A549 (cell line): ENCODE data around the gene USP6NL. TPM values are rescaled to one million over a fixed set of nuclear protein-coding genes. Genes with fewer than 3 reads are reported as not detected.

Source experiments
- ATAC-seq, 2 experiments: fragments of 200-7000 bp in 1 of 2; fragments of >200 bp in 1 of 2; cut with Nextera tagmentation in 1 of 2; cut with Tn5 transposase in 1 of 2; 3 replicates each; pipeline versions ENCODE4 v1.8.0 to v1.9.1; 2018 to 2020; ENCODE audit warnings: mild to moderate bottlenecking in 1 of 2, moderate library complexity in 1 of 2
- CTCF ChIA-PET: fragments of 300-600 bp; sonication (Branson Sonifier 250); formaldehyde crosslinking; extraction: SDS; loops from one replicate; lab custom pipeline; 2021; ENCODE audit warnings: antibody characterized with exemption, inconsistent platforms; lab: Yijun Ruan, JAX
- POLR2A ChIA-PET: fragments of 350-600 bp; formaldehyde crosslinking; extraction: SDS; loops from one replicate; lab custom pipeline; 2021; ENCODE audit warnings: antibody characterized with exemption, inconsistent platforms; lab: Yijun Ruan, JAX
- DNase-seq, 2 experiments: peaks; one replicate each; pipeline versions ENCODE4 v3.0.0 to v3.0.0-alpha.2; 2011 to 2016; ENCODE audit warnings: low read depth in 1 of 2, low spot score in 1 of 2
- FAIRE-seq: peaks from 2 replicates; lab custom pipeline; 2011; peaks lifted over from hg19 to GRCh38; lab: Jason Lieb, UNC
- H3K27ac ChIP-seq, 2 experiments: fragments of >200 bp; sonication (Bioruptor Twin); formaldehyde crosslinking; 3 replicates each; pipeline ENCODE4 v1.5.1; 2016 to 2017
- H3K4me1 ChIP-seq: fragments of >200 bp; sonication (Bioruptor Twin); formaldehyde crosslinking; 3 replicates; pipeline ENCODE4 v1.6.1; 2016
- H3K4me2 ChIP-seq: fragments of >200 bp; sonication (Bioruptor Twin); formaldehyde crosslinking; 3 replicates; pipeline ENCODE4 v1.6.1; 2016
- H3K4me3 ChIP-seq: fragments of >200 bp; sonication (Bioruptor Twin); formaldehyde crosslinking; 3 replicates; pipeline ENCODE4 v1.5.1; 2016
- H3K9me3 ChIP-seq: fragments of >200 bp; sonication (Bioruptor Twin); formaldehyde crosslinking; 3 replicates; pipeline ENCODE4 v1.6.1; 2016
- BHLHE40 ChIP-seq: IDR thresholded peaks from 2 replicates; pipeline ENCODE4 v1.6.1; 2012; ENCODE audit warnings: low read depth, low read length, inconsistent platforms
- CBX2 ChIP-seq: fragments of 200-600 bp; sonication (generic); IDR thresholded peaks from 2 replicates; pipeline ENCODE4 v1.6.1; 2016; ENCODE audit warnings: low read depth, mild to moderate bottlenecking, borderline replicate concordance
- CBX8 ChIP-seq: fragments of 200-600 bp; sonication (generic); IDR thresholded peaks from 2 replicates; pipeline ENCODE4 v1.6.1; 2016
- CHD2 ChIP-seq: fragments of 150-350 bp; IDR thresholded peaks from 2 replicates; pipeline ENCODE4 v1.6.1; 2014; ENCODE audit warnings: low read length; ENCODE audit not compliant: partially characterized antibody
- CHD4 ChIP-seq: fragments of 200-600 bp; sonication (generic); IDR thresholded peaks from 2 replicates; pipeline ENCODE4 v1.6.1; 2016; ENCODE audit warnings: antibody characterized with exemption, mild to moderate bottlenecking, borderline replicate concordance
- ELK1 ChIP-seq: fragments of 150-350 bp; IDR thresholded peaks from 2 replicates; pipeline ENCODE4 v1.6.1; 2014; ENCODE audit warnings: low read depth, mild to moderate bottlenecking, low read length
- EP300 ChIP-seq, 2 experiments: fragments of >200 bp; sonication (Bioruptor Twin); formaldehyde crosslinking; IDR thresholded peaks; 2 replicates in 1 of 2; 3 replicates in 1 of 2; pipeline ENCODE4 v1.6.1; 2016 to 2017
- FOSL2 ChIP-seq, 2 experiments: fragments of 450-650 bp in 1 of 2; fragments of >200 bp in 1 of 2; sonication (Bioruptor Twin) in 1 of 2; formaldehyde crosslinking; IDR thresholded peaks; 2 replicates each; pipeline versions ENCODE4 v1.5.0 to v1.6.1; 2016 to 2020; ENCODE audit warnings: mild to moderate bottlenecking in 1 of 2, moderate library complexity in 1 of 2
- GATA3 ChIP-seq: IDR thresholded peaks from 2 replicates; pipeline ENCODE4 v1.6.1; 2012; ENCODE audit warnings: borderline replicate concordance
- HDAC2 ChIP-seq: fragments of 200-600 bp; sonication (generic); IDR thresholded peaks from 2 replicates; pipeline ENCODE4 v1.6.1; 2016
- JUN ChIP-seq, 2 experiments: fragments of >200 bp; sonication (Bioruptor Twin); formaldehyde crosslinking; IDR thresholded peaks; 2 replicates in 1 of 2; 3 replicates in 1 of 2; pipeline ENCODE4 v1.6.1; 2016 to 2017
- MAZ ChIP-seq: fragments of 150-350 bp; IDR thresholded peaks from 2 replicates; pipeline ENCODE4 v1.6.1; 2014; ENCODE audit warnings: antibody characterized with exemption, low read depth, low read length, borderline replicate concordance
- NPAS2 ChIP-seq: fragments of 250-450 bp; sonication (Bioruptor Pico); IDR thresholded peaks from 2 replicates; pipeline ENCODE4 v1.8.0; 2022; ENCODE audit warnings: mild to moderate bottlenecking, moderate library complexity, borderline replicate concordance
- RARB ChIP-seq: fragments of 250-450 bp; sonication (Bioruptor Pico); IDR thresholded peaks from 2 replicates; pipeline ENCODE4 v1.8.0; 2021; ENCODE audit warnings: mild to moderate bottlenecking, moderate library complexity
- RCOR1 ChIP-seq: fragments of 150-350 bp; IDR thresholded peaks from 2 replicates; pipeline ENCODE4 v1.6.1; 2014; ENCODE audit warnings: antibody characterized with exemption, low read length, low read depth
- RFX5 ChIP-seq: fragments of 450-650 bp; IDR thresholded peaks from 2 replicates; pipeline ENCODE4 v1.7.1; 2014; ENCODE audit warnings: antibody characterized with exemption, mild to moderate bottlenecking, moderate library complexity
- RNF2 ChIP-seq: fragments of 200-600 bp; sonication (generic); IDR thresholded peaks from 2 replicates; pipeline ENCODE4 v1.6.1; 2016; ENCODE audit warnings: low read depth, mild to moderate bottlenecking, antibody characterized with exemption, moderate library complexity, borderline replicate concordance
- SMC3 ChIP-seq: fragments of >200 bp; sonication (Bioruptor Twin); formaldehyde crosslinking; IDR thresholded peaks from 3 replicates; pipeline ENCODE4 v1.6.1; 2018; ENCODE audit warnings: inconsistent platforms
- ZSCAN20 ChIP-seq: fragments of 250-450 bp; sonication (Bioruptor Pico); IDR thresholded peaks from 2 replicates; pipeline ENCODE4 v1.8.0; 2022; ENCODE audit warnings: mild to moderate bottlenecking, moderate library complexity
- WGBS: methylation state at CpG from one replicate; pipeline ENCODE4 v1.1.6; 2017; ENCODE audit errors: missing lambda C conversion rate; 5-methylcytosine and 5-hydroxymethylcytosine counted together
- polyA plus RNA-seq, 4 experiments: library from polyadenylated mRNA; depleted of rRNA in 3 of 4; stranded (reverse); fragments of >200 nt; fragmentation: RNase III in 1 of 4; extraction: RNeasy Plus Mini Kit Qiagen cat#74134 plus additional on column Dnase treatment in 1 of 4; gene quantifications; 2 replicates in 3 of 4; 3 replicates in 1 of 4; pipeline ENCODE4 v1.2.3, GENCODE V29; 2011 to 2017
- TF ChIP-seq, protein P1 (sequence below): fragments of 450-650 bp; IDR thresholded peaks from 2 replicates; pipeline ENCODE4 v1.6.1; 2014; ENCODE audit warnings: antibody characterized with exemption
- TF ChIP-seq, protein P2 (sequence below): IDR thresholded peaks from 2 replicates; pipeline ENCODE4 v1.6.1; 2012; ENCODE audit warnings: low read depth, borderline replicate concordance
- TF ChIP-seq, protein P3 (sequence below): fragments of 200-600 bp; sonication (generic); IDR thresholded peaks from 2 replicates; pipeline ENCODE4 v1.6.1; 2016; ENCODE audit warnings: antibody characterized with exemption, mild to moderate bottlenecking, moderate library complexity

USP6NL gene
- polyA plus RNA-seq, 2 of the 4 experiments (the other 2 are of a cell fraction), result 10.6 to 18.2 TPM

DNA sequence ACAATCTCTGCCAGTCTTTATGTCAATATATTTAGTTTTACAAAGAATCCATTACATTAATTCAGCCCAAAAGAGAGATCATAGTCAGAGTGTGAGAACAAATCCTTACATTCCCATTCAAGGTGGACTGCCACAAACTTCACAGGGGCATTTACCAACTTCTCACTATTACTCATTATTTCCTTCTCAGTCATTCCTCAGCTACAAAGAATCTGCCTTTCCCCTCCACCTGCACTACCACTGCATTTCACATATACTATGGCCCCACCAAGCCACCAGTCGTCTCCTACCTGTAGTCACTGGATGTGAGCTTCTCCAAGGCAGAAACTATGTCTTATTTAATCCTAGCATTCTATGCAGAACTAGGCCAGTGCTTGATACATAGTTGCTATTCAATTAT is 94.3 kb downstream of the USP6NL start:
- Histone ChIP-seq H3K4me1 (no peaks in the 10 kb centered on the region), H3K27ac (no peak overlapping the region), H3K9me3 (no peaks in the 10 kb centered on the region), H3K4me3 (no peak overlapping the region), H3K4me2 (no peak overlapping the region)
- ChIA-PET CTCF (interaction anchor here (4.6 to 9.5 kb wide), 2 partner anchors 208 to 240 kb away, joined by 25 to 90 read pairs; no protein-coding TSS in a partner anchor), POLR2A (no interaction called here)
- 100% methylated on average over 1 of the region's 1 CpG for WGBS
- FAIRE-seq (no peak), ATAC-seq (no peak), DNase-seq (no peak)
- TF ChIP-seq CBX8, result no peak
- TF ChIP-seq MAZ, result no peak
- TF ChIP-seq, protein P1, sequence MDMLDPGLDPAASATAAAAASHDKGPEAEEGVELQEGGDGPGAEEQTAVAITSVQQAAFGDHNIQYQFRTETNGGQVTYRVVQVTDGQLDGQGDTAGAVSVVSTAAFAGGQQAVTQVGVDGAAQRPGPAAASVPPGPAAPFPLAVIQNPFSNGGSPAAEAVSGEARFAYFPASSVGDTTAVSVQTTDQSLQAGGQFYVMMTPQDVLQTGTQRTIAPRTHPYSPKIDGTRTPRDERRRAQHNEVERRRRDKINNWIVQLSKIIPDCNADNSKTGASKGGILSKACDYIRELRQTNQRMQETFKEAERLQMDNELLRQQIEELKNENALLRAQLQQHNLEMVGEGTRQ, result no peak
- no peak for TF ChIP-seq FOSL2 (IDR thresholded peaks at IDR 0.05)
- TF ChIP-seq FOSL2 (CRISPR knock-in tag; IDR thresholded peaks at IDR 0.05), result no peak
- no peak for TF ChIP-seq ZSCAN20 (CRISPR knock-in tag)
- TF ChIP-seq RARB, result no peak
- TF ChIP-seq RCOR1, result no peak
- no peak for TF ChIP-seq BHLHE40
- TF ChIP-seq, protein P2, sequence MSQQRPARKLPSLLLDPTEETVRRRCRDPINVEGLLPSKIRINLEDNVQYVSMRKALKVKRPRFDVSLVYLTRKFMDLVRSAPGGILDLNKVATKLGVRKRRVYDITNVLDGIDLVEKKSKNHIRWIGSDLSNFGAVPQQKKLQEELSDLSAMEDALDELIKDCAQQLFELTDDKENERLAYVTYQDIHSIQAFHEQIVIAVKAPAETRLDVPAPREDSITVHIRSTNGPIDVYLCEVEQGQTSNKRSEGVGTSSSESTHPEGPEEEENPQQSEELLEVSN, result no peak
- TF ChIP-seq SMC3, result no peak
- no peak for TF ChIP-seq RFX5
- no peak for TF ChIP-seq GATA3
- no peak for TF ChIP-seq RNF2
- no peak for TF ChIP-seq CBX2
- no peak for TF ChIP-seq EP300 (IDR thresholded peaks at IDR 0.05)
- TF ChIP-seq CHD2, result no peak
- TF ChIP-seq CHD4, result no peak
- TF ChIP-seq, protein P3, sequence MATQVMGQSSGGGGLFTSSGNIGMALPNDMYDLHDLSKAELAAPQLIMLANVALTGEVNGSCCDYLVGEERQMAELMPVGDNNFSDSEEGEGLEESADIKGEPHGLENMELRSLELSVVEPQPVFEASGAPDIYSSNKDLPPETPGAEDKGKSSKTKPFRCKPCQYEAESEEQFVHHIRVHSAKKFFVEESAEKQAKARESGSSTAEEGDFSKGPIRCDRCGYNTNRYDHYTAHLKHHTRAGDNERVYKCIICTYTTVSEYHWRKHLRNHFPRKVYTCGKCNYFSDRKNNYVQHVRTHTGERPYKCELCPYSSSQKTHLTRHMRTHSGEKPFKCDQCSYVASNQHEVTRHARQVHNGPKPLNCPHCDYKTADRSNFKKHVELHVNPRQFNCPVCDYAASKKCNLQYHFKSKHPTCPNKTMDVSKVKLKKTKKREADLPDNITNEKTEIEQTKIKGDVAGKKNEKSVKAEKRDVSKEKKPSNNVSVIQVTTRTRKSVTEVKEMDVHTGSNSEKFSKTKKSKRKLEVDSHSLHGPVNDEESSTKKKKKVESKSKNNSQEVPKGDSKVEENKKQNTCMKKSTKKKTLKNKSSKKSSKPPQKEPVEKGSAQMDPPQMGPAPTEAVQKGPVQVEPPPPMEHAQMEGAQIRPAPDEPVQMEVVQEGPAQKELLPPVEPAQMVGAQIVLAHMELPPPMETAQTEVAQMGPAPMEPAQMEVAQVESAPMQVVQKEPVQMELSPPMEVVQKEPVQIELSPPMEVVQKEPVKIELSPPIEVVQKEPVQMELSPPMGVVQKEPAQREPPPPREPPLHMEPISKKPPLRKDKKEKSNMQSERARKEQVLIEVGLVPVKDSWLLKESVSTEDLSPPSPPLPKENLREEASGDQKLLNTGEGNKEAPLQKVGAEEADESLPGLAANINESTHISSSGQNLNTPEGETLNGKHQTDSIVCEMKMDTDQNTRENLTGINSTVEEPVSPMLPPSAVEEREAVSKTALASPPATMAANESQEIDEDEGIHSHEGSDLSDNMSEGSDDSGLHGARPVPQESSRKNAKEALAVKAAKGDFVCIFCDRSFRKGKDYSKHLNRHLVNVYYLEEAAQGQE, result no peak
- TF ChIP-seq ELK1, result no peak

DNA sequence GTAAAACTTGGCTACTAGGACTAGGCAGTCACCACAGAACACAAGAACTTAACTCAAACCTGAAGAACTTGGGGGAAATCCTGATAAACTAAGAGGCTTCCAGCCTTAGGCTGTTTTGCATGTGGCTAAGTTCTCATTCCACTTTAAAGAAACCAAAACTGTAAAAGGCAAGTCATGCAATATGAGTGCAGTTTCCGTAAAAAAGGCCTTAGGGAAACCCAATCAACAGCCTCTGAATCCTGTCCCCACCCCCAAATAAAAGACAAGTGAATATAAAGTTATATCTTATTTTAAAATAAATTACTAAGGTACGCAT is 95.1 kb downstream of the USP6NL start:
- Histone ChIP-seq H3K4me2 (no peak overlapping the region), H3K4me1 (no peaks in the 10 kb centered on the region), H3K27ac (no peak overlapping the region), H3K4me3 (no peak overlapping the region), H3K9me3 (no peaks in the 10 kb centered on the region)
- DNase-seq (no peak), FAIRE-seq (no peak), ATAC-seq (no peak)
- ChIA-PET CTCF (interaction anchor here (0.6 to 5.9 kb wide), 22 partner anchors 9 to 258 kb away, joined by 3 to 146 read pairs (median 4); no protein-coding TSS in a partner anchor), POLR2A (no interaction called here)
- WGBS, result 93% methylated on average over 2 of the region's 2 CpGs
- no peak for TF ChIP-seq JUN (IDR thresholded peaks at IDR 0.05)
- TF ChIP-seq, protein P1, result no peak
- no peak for TF ChIP-seq GATA3
- no peak for TF ChIP-seq CBX8
- TF ChIP-seq HDAC2, result no peak
- TF ChIP-seq NPAS2 (CRISPR knock-in tag), result no peak
